GM18951 (cell line): ENCODE data around the gene YIF1A.

Experiments used
- POLR2A ChIP-seq: IDR thresholded peaks from 4 replicates; pipeline ENCODE4 v1.6.1; 2011; ENCODE audit warnings: mild to moderate bottlenecking; ENCODE audit not compliant: insufficient read length, insufficient read depth; ENCODE audit errors: extremely low read depth
- in situ Hi-C: fragments of 300-500 bp; cut with MboI; formaldehyde crosslinking; loops from one replicate; pipeline ENCODE4 v1.12.0; 2022; ENCODE audit warnings: low sequenced_read_pairs, mixed read lengths, inconsistent platforms; ENCODE audit not compliant: unreplicated experiment

YIF1A gene, protein sequence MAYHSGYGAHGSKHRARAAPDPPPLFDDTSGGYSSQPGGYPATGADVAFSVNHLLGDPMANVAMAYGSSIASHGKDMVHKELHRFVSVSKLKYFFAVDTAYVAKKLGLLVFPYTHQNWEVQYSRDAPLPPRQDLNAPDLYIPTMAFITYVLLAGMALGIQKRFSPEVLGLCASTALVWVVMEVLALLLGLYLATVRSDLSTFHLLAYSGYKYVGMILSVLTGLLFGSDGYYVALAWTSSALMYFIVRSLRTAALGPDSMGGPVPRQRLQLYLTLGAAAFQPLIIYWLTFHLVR

DNA sequence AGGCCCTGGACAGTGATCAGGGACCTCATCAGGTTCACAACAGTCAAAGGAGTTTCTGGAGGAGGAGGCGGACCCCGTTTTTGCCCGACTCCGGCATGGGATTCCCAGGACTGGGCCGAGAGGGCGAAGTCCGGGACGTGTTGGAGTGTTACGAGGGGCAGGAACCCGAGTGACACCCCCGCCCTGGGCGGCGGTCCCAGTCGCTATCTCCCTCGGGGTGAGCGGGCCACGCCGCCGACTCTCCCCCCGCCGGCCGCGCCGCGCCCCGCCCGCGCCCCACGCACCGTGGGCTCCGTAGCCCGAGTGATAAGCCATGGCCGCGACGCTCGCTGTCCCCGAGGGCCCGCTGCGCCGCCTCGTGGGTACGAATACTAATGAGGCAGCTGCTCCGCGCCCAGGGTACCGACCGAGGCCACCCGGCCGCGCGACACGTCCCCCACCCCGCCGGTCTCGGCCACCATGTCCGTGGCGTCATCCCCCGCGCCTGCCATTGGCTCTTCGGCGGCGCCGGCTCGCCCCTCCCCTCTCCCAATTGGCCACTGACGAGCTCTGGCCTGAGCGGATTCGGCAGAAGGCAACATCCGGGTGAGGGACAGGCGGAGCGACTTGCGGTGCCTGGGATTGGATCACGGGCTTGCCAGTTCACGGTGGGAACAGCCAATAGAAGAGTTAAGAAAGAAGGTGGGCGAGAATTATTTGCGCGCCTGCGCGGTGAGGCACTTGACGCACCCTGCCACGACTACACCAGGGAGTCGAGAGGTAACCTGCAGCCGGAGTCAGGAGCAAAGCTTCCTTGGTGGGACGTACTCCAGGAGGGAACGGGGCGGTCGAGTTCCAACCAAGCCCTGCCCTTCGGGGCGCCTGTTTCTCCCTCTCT is at the start of gene YIF1A:
Gene YIF1A (minus strand): TSS at position 473 of the 877 bp plus-strand sequence. CDS start 158 bp downstream, at position 315.
- TF ChIP-seq POLR2A: peak; percentile 93
- in situ Hi-C loops: no loop called here

DNA sequence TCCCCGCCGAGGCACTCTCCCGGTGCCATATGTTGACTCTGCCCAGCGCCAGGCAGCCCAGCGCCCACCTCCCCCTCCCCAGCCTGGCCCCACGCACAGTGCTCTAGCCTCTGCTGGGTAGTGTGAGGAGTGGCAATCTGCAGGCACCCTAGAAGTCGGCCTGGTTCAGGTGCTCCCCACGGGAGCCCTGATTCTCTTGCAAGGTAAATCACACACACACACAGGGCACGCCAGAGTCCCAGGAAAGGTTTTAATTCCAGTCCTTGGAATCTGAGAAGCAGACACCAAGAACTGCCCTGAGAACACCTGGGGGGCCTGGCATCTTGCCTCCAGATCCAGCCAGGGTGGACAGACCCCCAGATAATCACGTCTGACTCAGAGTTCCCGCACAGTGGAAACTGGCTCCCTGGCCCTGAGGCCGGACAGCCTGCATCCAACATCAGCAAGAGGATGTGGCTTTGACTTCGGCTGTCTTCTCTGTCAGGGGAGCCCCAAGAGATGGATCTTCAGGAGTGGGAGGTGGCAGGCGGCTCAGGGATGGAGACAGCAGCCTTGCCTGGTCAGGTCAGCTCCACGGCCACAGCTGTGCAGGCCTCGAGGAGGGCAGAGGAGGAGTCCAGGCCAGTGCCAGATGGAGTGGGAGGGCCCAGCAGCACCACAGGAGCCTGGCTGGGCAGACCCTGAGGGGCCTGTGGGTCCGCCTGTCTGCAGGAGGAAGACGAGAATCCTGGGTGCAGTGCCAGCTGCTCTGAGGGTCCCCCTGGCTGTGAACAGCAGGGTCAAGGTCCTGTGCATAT is 48.4 kb upstream of the YIF1A start:
- in situ Hi-C loops: no loop called here
- no peak for TF ChIP-seq POLR2A

DNA sequence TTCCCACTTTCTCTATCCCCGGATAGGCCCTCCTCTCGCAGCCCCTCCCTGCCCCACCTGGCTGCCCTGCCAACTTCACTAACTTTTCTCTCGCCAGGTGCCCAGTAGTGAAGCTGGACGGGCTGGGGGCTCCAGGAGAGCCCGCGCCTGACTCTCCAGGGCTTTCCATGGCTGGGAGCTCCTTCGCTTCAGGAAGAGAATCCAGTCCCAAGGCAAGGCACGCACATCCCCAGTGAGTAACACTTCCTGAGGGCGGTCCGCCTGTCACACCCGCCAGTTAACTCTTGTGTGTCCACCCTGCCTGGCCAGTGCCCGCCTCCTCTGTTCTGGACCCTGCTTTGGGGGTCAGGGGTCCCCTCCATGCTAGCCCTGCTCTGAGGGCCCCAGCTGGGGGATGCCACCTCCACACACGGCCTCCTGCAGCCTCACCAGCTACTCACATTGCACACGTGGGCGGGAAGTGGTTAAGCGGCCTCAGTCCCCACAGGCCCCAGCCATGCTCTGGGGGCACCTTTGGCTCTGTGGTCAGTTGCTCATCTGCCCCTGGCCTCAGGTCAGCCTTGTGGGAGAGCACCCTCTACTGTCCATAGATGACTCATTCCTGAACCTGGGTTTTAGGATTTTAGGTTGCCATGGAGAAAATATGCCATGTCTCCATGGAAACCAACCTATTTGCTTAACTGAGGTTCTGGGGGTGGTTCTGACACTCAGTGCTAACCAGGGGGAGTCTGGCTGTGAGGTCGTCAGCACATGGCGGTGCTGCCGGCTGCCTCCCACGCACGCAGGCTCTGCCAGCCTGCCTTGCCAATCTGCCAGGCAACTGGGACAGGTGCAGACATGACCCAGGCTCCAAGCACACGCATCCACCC is 47.5 kb upstream of the YIF1A start, which contains the start of gene RIN1:
Gene RIN1 (minus strand): TSS at position 201 of the 869 bp plus-strand sequence. CDS start 32 bp downstream, at position 169.
- no peak for TF ChIP-seq POLR2A

DNA sequence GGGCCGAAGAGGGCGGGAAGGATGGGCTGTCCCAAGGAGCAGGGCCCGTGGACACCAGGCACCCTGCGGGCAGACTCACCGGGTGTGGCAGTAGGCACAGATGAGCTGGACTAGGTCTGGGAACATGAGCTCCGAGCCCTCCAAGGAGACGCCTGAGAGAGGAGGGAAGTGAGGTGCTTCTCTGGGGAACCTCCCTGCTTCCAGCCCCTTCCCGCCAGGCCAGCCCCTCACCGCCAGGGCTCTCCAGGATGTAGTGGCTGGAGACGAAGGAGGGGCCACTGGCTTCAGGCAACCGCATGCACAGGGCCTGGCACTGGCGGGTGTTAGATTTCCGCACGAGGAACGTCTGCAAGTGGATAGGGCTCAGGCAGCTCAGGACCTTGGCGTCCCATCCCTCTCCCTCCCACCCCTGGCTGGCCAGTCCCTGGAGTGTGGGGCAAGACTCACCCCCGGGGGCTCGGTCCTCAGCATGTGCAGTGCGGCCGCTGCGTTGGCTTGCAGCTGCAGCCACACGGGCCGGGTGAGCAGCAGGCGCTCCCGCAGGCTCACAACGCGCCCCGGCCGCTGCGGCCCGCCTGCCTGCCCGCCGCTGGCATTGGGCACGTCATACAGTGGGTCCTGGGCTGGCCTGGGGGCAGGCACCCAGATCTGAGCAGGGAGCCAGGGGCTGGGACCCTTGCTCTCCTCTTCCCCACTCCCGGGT is 46.7 kb upstream of the YIF1A start:
- TF ChIP-seq POLR2A: no peak
- in situ Hi-C loops: no loop called here

More for the DNA sequence above, 47.5 kb upstream of the YIF1A start, which contains the start of gene RIN1:
- in situ Hi-C loops: no loop called here

DNA sequence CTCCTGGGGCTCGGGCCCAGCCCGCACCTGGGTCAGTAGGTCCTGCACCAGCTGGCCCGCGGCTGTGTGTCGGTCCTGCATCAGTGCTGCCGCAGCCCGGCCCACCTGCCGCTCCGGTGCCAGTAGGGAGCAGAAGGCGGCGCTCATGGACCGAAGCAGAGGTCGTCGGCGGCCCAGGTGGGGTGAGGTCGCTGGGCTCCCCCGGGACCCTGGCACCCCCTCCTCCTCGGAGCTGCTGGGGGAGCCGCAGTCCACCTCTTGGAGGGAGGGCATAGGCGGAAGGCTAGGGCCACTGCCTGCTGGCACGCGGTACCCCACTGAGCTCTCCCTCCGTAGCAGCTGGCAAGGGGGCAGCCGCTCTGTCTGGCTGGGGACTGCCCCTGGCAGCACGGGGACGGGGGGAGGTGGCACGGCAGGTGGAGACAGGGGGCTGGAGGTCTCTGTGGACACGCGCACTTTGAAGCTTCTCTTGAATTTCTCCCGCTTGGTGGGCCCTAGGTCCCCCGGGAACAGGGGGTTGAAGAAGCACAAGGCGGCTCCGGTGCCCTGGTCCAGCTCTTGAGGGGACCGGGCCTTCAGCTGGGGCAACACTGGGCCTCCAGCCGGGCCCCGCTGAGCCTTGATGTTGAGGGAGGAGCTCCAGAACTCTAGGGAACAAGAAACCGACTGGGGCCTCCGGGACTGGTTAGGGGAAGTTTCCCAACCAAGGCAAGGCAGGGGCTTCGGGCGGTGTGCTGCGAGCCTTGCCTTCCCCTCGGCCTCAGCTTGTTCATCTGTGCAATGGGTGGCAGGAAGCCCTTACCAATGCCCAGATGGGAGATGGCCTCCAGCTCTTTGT is 45.9 kb upstream of the YIF1A start:
- in situ Hi-C loops: no loop called here

DNA sequence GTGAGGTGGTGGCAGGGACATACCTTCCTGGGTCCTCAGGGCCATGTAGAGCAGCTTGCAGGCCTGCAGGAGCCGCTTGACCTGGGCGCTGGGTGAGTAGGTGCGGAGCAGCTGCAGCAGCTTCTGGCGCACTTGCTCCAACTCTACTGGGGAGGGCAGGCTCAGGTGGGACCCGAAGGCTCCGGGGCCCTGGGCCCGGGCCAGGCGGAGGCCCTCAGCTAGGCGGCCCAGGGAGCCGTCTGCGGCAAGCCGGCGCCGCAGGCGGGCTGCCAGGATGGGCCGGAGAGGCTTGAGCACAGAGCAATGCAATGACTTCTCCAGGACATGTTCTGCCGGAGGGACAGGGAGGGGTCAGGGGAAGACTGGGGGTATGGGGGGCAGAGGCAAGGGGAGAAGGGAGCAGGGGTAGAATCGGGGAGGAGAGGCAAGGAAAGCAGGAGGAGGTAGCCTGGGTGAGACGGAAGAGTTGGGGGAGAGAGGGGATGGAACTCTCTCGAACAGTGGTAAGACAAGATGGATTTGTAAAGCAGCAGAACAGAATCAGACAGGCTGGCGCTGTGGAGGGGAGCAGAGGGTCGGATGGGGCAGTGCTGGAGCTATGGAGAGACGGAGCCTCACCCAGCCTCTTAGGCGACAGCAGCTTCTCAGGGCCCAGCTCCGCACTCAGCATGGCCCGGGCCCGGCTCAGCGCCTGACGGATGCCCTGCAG is 45.1 kb upstream of the YIF1A start:
- TF ChIP-seq POLR2A: no peak
- in situ Hi-C loops: no loop called here

More for the DNA sequence above, 45.9 kb upstream of the YIF1A start:
- TF ChIP-seq POLR2A: no peak

DNA sequence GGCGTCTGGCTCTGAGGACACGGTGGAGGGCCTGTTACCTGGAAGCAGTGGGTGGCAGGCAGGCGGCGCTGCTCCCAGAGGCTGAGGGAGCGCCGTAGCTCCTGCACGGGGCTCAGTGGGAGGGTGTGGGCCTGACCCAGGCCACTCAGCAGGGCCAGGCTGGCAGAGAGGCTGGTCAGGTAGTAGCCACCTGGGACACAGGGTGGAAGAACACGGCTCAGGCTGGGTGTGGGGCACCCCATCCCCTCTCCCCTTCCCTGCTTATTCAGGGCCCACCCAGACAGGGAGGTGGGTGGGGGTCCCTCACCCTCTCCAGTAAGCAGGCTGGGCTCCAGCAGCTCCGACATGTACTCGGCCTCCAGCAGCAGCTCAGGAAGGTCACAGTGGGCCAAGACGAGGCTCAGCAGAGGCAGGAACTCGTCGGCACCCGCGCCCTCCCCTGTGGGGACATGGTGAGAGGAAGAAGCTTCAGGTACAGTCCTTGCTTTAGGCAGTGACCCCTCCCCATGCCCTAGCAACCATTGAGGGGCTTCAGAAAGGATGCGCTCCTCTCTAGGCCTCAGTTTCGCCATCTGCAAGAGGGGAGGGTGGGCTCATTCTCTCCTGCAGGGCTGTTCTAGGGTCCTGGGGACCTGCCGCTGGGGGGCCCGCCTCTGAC is 44.4 kb upstream of the YIF1A start:
- TF ChIP-seq POLR2A: no peak
- in situ Hi-C loops: no loop called here

DNA sequence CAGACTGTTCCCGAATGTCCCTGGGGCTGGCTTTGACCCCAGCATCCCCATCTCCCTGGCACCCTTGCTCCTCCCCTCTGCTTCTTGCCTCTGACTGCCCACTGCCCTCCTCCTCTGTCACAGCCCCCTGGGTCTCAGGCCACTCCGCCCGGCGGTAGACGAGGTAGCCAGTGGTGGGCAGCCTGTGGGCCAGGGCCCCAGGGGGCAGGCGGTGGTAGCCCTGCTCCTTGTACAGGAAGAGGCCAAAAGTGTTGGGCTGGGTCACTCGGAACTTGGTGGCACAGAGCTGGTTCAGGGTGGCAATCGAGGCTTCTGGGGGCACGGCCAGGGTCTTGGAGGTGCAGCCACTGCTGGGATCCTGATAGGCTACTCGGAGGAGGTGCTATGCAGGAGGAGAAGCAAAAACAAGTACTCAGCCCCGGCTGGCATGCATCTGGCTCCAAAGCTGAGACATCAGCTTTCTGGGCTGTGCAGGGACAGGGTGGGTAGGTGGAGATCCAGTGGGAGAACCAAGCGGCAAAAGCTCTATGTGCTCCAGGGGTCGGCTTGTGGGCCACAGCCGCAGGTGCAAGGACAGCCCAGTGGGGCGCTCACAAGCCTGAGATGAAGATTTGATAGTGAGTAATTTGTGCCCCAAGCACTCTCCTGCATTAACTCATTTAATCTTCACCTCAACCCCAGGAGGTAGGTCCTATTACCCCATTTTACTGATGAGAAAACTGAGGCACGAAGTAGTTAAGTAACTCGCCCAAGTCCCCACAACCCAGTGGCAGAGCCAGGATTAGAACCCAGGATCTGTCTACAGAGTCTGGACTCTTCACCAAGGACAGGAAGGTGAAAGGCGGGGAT is 43.7 kb upstream of the YIF1A start:
- in situ Hi-C loops: no loop called here
- no peak for TF ChIP-seq POLR2A

DNA sequence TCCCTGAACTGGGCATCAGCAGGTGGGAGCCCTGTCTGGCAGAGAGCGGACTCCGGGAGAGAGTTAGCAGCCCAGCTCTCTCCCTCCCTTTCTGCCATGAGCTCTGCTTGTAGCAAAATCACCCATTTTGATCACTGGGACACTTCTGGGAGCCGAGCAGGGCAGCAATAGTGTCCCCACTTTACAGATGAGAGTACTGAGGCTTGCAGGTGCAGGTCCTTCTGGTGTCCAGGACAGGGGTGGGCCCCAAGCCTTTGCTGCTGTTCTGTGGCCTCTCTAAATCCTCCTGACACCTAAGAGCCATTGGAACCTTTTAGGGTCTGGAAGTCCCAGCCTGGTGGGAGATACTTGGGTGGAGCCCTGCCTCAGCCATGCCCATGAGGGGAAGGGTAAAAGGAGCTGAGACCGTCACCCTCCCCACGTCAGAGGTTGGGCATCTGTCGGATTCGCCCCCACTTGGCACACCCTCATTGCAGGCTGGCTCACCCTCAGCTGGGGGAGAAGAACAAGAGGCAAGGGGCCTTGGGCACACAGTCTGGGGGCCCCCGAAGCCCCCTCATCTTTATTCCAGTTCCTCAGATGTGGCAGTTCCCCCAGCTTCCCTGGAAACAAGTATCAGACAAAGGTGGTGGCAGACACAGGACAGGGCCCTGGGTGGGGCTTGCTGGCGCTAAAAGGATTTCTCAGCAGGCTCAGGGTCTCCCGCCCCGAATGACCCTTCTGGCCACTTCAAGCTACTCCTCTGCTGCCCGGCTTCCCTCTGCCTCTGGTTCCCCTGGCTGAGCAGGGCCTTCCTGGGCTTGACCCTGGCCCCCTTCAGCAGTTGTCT is 42.8 kb upstream of the YIF1A start:
- TF ChIP-seq POLR2A: no peak
- in situ Hi-C loops: no loop called here
